Stimulated activated memory B cell treated with anti-CD40 and anti-IgM and Interleukin-4, amounts not matched to agents 10 μg/mL and 1 μg/mL and 100 μg/mL, for 72 hours (primary cell): ENCODE data around the gene CFAP221.

Experiments
- ATAC-seq: fragments of 150-1000 bp; cut with Tn5 transposase; 2 replicates; pipeline ENCODE4 v1.10.0; 2021
- H3K27ac Mint-ChIP-seq: one replicate; pipeline ENCODE4 v1.8.0; 2022; ENCODE audit warnings: mild to moderate bottlenecking, mixed read lengths
- H3K27me3 Mint-ChIP-seq: one replicate; pipeline ENCODE4 v1.8.0; 2022; ENCODE audit warnings: mixed read lengths
- H3K36me3 Mint-ChIP-seq: one replicate; pipeline ENCODE4 v1.8.0; 2022; ENCODE audit warnings: mixed read lengths
- H3K4me1 Mint-ChIP-seq: one replicate; pipeline ENCODE4 v1.8.0; 2022; ENCODE audit warnings: mixed read lengths
- H3K4me3 Mint-ChIP-seq: one replicate; pipeline ENCODE4 v1.8.0; 2022; ENCODE audit warnings: mild to moderate bottlenecking, moderate library complexity, mixed read lengths
- H3K9me3 Mint-ChIP-seq: one replicate; pipeline ENCODE4 v1.8.0; 2022; ENCODE audit warnings: mixed read lengths

Gene CFAP221

GRCh38 chr2:119683713-119684443 is 139.6 kb downstream of the CFAP221 start:
- no peak for ATAC-seq

DNA sequence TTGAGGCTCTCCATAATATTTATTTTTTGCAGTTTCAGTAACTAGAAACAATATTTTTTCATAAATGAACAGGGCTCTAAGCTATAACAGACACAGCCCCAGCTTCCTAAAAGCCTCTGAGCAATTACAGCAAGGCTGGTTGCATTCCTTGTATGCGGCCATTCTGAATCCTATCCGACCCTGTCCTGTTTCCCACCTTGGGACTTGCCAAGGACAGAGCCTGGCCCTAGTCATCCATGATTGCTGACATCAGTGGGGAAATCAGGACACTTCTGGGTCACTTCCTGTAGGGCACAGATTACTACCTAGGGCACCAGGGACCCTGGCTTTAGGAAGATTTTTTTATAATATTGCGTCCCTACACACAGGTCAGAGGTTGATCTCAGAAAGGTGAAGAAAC is 140.3 kb downstream of the CFAP221 start:
- peak overlapping the region; percentile 36 for H3K27ac Mint-ChIP-seq
- H3K27me3 Mint-ChIP-seq, result no peaks in the 10 kb centered on the region
- no peak overlapping the region for H3K4me3 Mint-ChIP-seq
- H3K9me3 Mint-ChIP-seq, result no peaks in the 10 kb centered on the region
- H3K4me1 Mint-ChIP-seq, result peaks cover 25% of the 10 kb centered on the region
- ATAC-seq, result no peak
- H3K36me3 Mint-ChIP-seq, result peaks cover 44% of the 10 kb centered on the region

More at GRCh38 chr2:119683713-119684443, 139.6 kb downstream of the CFAP221 start:
- H3K4me1 Mint-ChIP-seq, result peaks cover 28% of the 10 kb centered on the region
- H3K4me3 Mint-ChIP-seq, result no peak overlapping the region
- peaks cover 39% of the 10 kb centered on the region for H3K36me3 Mint-ChIP-seq
- H3K27ac Mint-ChIP-seq, result peak overlapping the region; percentile 36
- H3K27me3 Mint-ChIP-seq, result no peaks in the 10 kb centered on the region
- no peaks in the 10 kb centered on the region for H3K9me3 Mint-ChIP-seq

GRCh38 chr2:119688616-119689015 is 144.4 kb downstream of the CFAP221 start:
- ATAC-seq, result no peak
- H3K36me3 Mint-ChIP-seq, result peaks cover 30% of the 10 kb centered on the region
- H3K9me3 Mint-ChIP-seq, result no peaks in the 10 kb centered on the region
- peaks cover 7% of the 10 kb centered on the region for H3K4me1 Mint-ChIP-seq
- no peak overlapping the region for H3K27ac Mint-ChIP-seq
- no peaks in the 10 kb centered on the region for H3K27me3 Mint-ChIP-seq
- H3K4me3 Mint-ChIP-seq, result no peak overlapping the region

- no peak for ATAC-seq
- H3K27me3 Mint-ChIP-seq, result no peaks in the 10 kb centered on the region
- H3K4me3 Mint-ChIP-seq, result no peak overlapping the region
- H3K36me3 Mint-ChIP-seq, result peaks cover 24% of the 10 kb centered on the region
- peaks cover 1% of the 10 kb centered on the region for H3K4me1 Mint-ChIP-seq
- no peak overlapping the region for H3K27ac Mint-ChIP-seq
- no peaks in the 10 kb centered on the region for H3K9me3 Mint-ChIP-seq
These were observed 145.0 kb downstream of the CFAP221 start for GRCh38 chr2:119689218-119689617.

DNA sequence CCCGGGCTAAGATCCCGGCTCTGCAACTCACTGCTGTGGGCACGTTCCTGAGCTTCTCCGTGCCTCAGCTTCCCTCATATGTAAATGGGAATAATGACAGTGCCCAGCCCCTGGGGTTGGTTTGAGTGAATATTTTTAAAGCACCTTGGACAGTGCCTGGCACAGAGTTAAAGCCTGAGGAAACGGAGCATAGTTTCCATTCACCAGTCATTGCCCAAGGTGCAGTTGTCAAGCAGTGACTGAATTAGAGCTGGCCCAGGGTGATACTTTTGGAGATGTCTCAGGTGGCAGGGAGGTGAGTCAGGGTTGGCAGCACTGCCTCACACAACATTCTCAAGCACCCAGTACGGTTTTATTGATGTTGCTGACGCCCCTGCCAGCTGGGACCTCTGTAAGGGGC is 146.9 kb downstream of the CFAP221 start:
- no peak overlapping the region for H3K4me3 Mint-ChIP-seq
- no peaks in the 10 kb centered on the region for H3K4me1 Mint-ChIP-seq
- H3K9me3 Mint-ChIP-seq, result no peaks in the 10 kb centered on the region
- H3K27me3 Mint-ChIP-seq, result peaks cover 3% of the 10 kb centered on the region
- ATAC-seq, result no peak
- H3K36me3 Mint-ChIP-seq, result peaks cover 19% of the 10 kb centered on the region
- H3K27ac Mint-ChIP-seq, result no peak overlapping the region

- no peak for ATAC-seq
- H3K9me3 Mint-ChIP-seq, result no peaks in the 10 kb centered on the region
- H3K4me3 Mint-ChIP-seq, result no peak overlapping the region
- peaks cover 8% of the 10 kb centered on the region for H3K27me3 Mint-ChIP-seq
- peaks cover 19% of the 10 kb centered on the region for H3K36me3 Mint-ChIP-seq
- no peak overlapping the region for H3K27ac Mint-ChIP-seq
- no peaks in the 10 kb centered on the region for H3K4me1 Mint-ChIP-seq
These were observed 147.5 kb downstream of the CFAP221 start for GRCh38 chr2:119691651-119692245.

DNA sequence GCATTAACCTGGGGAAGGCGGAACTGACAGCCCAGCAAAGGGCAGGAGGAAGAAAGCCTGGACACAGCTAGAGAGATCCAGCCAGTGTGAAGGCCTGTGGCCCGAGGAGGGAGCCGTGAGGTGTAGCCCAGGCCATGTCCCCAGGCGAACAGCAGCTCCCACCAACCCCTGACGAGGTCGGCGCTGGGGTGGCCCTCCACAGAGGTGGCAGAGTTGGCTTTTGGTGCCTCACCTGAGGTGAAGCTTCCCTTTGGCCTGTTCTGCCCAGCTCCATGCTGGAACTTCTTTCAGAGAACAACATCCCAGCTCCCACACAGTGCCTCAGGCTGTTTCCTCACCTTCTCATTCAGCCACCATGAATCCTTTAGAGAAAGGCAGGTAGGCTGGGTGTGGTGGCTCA is 148.1 kb downstream of the CFAP221 start:
- no peaks in the 10 kb centered on the region for H3K9me3 Mint-ChIP-seq
- no peaks in the 10 kb centered on the region for H3K4me1 Mint-ChIP-seq
- H3K4me3 Mint-ChIP-seq, result no peak overlapping the region
- peaks cover 13% of the 10 kb centered on the region for H3K27me3 Mint-ChIP-seq
- peaks cover 13% of the 10 kb centered on the region for H3K36me3 Mint-ChIP-seq
- ATAC-seq, result no peak
- H3K27ac Mint-ChIP-seq, result no peak overlapping the region

DNA sequence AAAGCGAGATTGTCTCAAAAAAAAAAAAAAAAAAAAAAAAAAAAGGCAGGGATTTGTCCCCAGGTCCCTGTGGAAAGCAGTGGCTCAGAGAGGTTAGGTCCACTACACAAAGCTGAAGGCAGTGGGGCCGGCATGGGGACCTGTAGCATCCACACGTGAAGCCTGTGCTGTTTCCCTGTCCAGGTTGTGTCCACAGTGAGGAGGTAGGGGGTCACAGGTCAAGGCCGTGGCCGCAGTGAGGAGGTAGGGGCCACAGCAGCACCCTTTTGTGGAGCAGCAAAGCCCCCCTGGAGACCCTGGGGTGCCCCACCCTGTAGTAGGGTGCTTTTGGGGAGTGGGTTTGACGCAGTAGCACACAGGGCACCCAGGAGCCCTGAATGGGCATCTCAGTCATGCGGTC is 148.7 kb downstream of the CFAP221 start:
- H3K9me3 Mint-ChIP-seq, result no peaks in the 10 kb centered on the region
- H3K4me1 Mint-ChIP-seq, result no peaks in the 10 kb centered on the region
- peaks cover 19% of the 10 kb centered on the region for H3K27me3 Mint-ChIP-seq
- no peak overlapping the region for H3K27ac Mint-ChIP-seq
- no peak overlapping the region for H3K4me3 Mint-ChIP-seq
- ATAC-seq, result no peak
- H3K36me3 Mint-ChIP-seq, result peaks cover 8% of the 10 kb centered on the region

- H3K4me1 Mint-ChIP-seq, result no peaks in the 10 kb centered on the region
- no peak overlapping the region for H3K27ac Mint-ChIP-seq
- no peak for ATAC-seq
- no peak overlapping the region for H3K4me3 Mint-ChIP-seq
- H3K9me3 Mint-ChIP-seq, result no peaks in the 10 kb centered on the region
- peaks cover 8% of the 10 kb centered on the region for H3K36me3 Mint-ChIP-seq
- peaks cover 20% of the 10 kb centered on the region for H3K27me3 Mint-ChIP-seq
These were observed 149.3 kb downstream of the CFAP221 start for GRCh38 chr2:119693567-119693966.

DNA sequence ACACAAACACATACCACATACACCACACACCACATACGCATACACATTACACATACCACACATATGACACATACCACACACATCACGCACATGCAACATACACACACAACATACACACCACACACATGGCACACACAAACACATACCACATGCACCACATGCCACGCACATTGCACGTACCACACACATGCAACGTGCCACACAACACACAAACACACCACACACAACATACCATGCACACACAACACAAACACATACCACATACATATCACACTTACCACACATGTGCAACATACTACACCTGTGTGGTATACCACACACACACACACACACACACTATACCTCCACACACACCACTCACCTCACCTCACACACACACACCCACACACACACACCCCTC is 149.7 kb downstream of the CFAP221 start:
- Mint-ChIP-seq H3K4me3 (no peak overlapping the region), H3K27me3 (peaks cover 20% of the 10 kb centered on the region), H3K9me3 (no peaks in the 10 kb centered on the region), H3K27ac (no peak overlapping the region), H3K36me3 (peaks cover 4% of the 10 kb centered on the region), H3K4me1 (no peaks in the 10 kb centered on the region)
- no peak for ATAC-seq

- ATAC-seq, result no peak
These were observed 150.2 kb downstream of the CFAP221 start for GRCh38 chr2:119694470-119694844.

GRCh38 chr2:119694845-119695521 is 150.7 kb downstream of the CFAP221 start:
- no peak overlapping the region for H3K27ac Mint-ChIP-seq
- H3K36me3 Mint-ChIP-seq, result no peaks in the 10 kb centered on the region
- H3K4me3 Mint-ChIP-seq, result no peak overlapping the region
- H3K4me1 Mint-ChIP-seq, result no peaks in the 10 kb centered on the region
- peaks cover 20% of the 10 kb centered on the region for H3K27me3 Mint-ChIP-seq
- no peak for ATAC-seq
- no peaks in the 10 kb centered on the region for H3K9me3 Mint-ChIP-seq

More at GRCh38 chr2:119694470-119694844, 150.2 kb downstream of the CFAP221 start:
- Mint-ChIP-seq H3K36me3 (no peaks in the 10 kb centered on the region), H3K4me3 (no peak overlapping the region), H3K9me3 (no peaks in the 10 kb centered on the region), H3K4me1 (no peaks in the 10 kb centered on the region), H3K27me3 (peaks cover 20% of the 10 kb centered on the region), H3K27ac (no peak overlapping the region)

- H3K4me1 Mint-ChIP-seq, result no peaks in the 10 kb centered on the region
- H3K27ac Mint-ChIP-seq, result no peak overlapping the region
- ATAC-seq, result no peak
- no peak overlapping the region for H3K4me3 Mint-ChIP-seq
- no peaks in the 10 kb centered on the region for H3K9me3 Mint-ChIP-seq
- H3K27me3 Mint-ChIP-seq, result peaks cover 23% of the 10 kb centered on the region
- H3K36me3 Mint-ChIP-seq, result no peaks in the 10 kb centered on the region
These were observed 151.8 kb downstream of the CFAP221 start for GRCh38 chr2:119696005-119696404.

GRCh38 chr2:119696494-119697030 is 152.3 kb downstream of the CFAP221 start:
- H3K4me3 Mint-ChIP-seq, result no peak overlapping the region
- H3K36me3 Mint-ChIP-seq, result no peaks in the 10 kb centered on the region
- no peaks in the 10 kb centered on the region for H3K4me1 Mint-ChIP-seq
- H3K27me3 Mint-ChIP-seq, result peaks cover 29% of the 10 kb centered on the region
- ATAC-seq, result no peak
- no peaks in the 10 kb centered on the region for H3K9me3 Mint-ChIP-seq
- no peak overlapping the region for H3K27ac Mint-ChIP-seq

- H3K27me3 Mint-ChIP-seq, result peaks cover 38% of the 10 kb centered on the region
- no peaks in the 10 kb centered on the region for H3K9me3 Mint-ChIP-seq
- no peak for ATAC-seq
- H3K4me1 Mint-ChIP-seq, result no peaks in the 10 kb centered on the region
- no peak overlapping the region for H3K4me3 Mint-ChIP-seq
- H3K27ac Mint-ChIP-seq, result no peak overlapping the region
- H3K36me3 Mint-ChIP-seq, result no peaks in the 10 kb centered on the region
These were observed 153.2 kb downstream of the CFAP221 start for GRCh38 chr2:119697290-119698020.
